ENCODE data around the gene PDE5A.
"Not testable (repeated sequence)": the region's sequence is repeated elsewhere in the genome, so short reads cannot be mapped to it uniquely, and the experiment has no call there.

DNA sequence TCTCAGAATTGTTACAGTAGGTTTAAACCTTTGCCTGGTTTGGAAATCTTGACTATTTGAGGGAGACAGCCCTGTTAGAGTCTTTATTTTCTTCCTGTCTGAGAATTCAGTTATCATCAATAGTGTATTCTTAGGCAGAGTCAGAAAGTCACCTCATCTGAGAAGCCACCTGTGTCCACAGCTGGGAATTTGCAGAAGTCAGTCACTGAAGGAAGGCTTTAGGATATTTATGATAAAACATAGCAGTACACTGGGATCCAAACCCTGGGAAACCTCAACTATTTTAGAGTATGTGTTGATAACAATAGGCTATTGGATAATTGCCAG is 157.9 kb downstream of the PDE5A start:
- not testable (repeated sequence) for TF ChIP-seq CTCF (IDR thresholded peaks at IDR 0.05; ENCODE audit: extremely low read depth in 1 of 2, insufficient read depth in 1 of 2, low read depth in 1 of 2, low read length in 2 of 2); POLR2A (IDR thresholded peaks at IDR 0.05; ENCODE audit: low read depth, low read length); GATA2 (IDR thresholded peaks at IDR 0.05; ENCODE audit: insufficient read depth, insufficient read length, low read depth, low read length); EZH2 (IDR thresholded peaks at IDR 0.05; ENCODE audit: borderline replicate concordance, low read depth, low read length, severe bottlenecking); POLR2AphosphoS5 (IDR thresholded peaks at IDR 0.05; ENCODE audit: insufficient read depth, low read depth, low read length); JUN (IDR thresholded peaks at IDR 0.05; ENCODE audit: borderline replicate concordance, insufficient read depth, insufficient read length, low read depth)
- TF ChIP-seq, protein P1, sequence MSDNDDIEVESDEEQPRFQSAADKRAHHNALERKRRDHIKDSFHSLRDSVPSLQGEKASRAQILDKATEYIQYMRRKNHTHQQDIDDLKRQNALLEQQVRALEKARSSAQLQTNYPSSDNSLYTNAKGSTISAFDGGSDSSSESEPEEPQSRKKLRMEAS (IDR thresholded peaks at IDR 0.05; ENCODE audit: insufficient read depth, insufficient read length): not testable (repeated sequence)
